CD4-positive, alpha-beta T cell (primary cell): ENCODE data around the gene PTPRK. TPM values are rescaled to one million over a fixed set of nuclear protein-coding genes. Genes with fewer than 3 reads are reported as not detected.

Experiments
- ATAC-seq: fragments of 200-7000 bp; cut with Tn5 transposase; one replicate; pipeline ENCODE4 v1.10.0; 2022; ENCODE audit warnings: mild to moderate bottlenecking; ENCODE audit not compliant: poor library complexity
- CTCF ChIA-PET: fragments of 350-600 bp; sonication (Branson Sonifier 250); formaldehyde crosslinking; loops from one replicate; lab custom pipeline; 2021; ENCODE audit warnings: antibody characterized with exemption, inconsistent platforms; lab: Charles Lee
- POLR2A ChIA-PET: fragments of 350-600 bp; sonication (Branson Sonifier 250); formaldehyde crosslinking; loops from one replicate; lab custom pipeline; 2021; ENCODE audit warnings: antibody characterized with exemption, inconsistent platforms; lab: Charles Lee
- DNase-seq, 14 experiments: peaks; one replicate each; pipeline ENCODE4 v3.0.0-alpha.2; 2013 to 2020; ENCODE audit warnings: mixed read lengths in 2 of 14
- H3K27ac ChIP-seq, 2 donors: one replicate each; pipeline versions ENCODE4 v1.5.1 to v1.7.0; 2013; ENCODE audit warnings: low read length in 2 of 2, low read depth in 1 of 2, mild to moderate bottlenecking in 1 of 2
- H3K27me3 ChIP-seq, 2 experiments: 1 replicate in 1 of 2; 2 replicates in 1 of 2; pipeline versions ENCODE4 v1.6.1 to v1.7.0; 2013; ENCODE audit warnings: low read length in 2 of 2, control low read depth in 1 of 2, mild to moderate bottlenecking in 1 of 2, moderate library complexity in 1 of 2; ENCODE audit not compliant: insufficient read depth in 2 of 2, control insufficient read depth in 1 of 2
- H3K36me3 ChIP-seq: one replicate; pipeline ENCODE4 v1.6.1; 2013; ENCODE audit warnings: low read length, control low read depth; ENCODE audit not compliant: insufficient read depth
- H3K4me1 ChIP-seq: one replicate; pipeline ENCODE4 v1.6.1; 2013; ENCODE audit warnings: low read length, control low read depth; ENCODE audit not compliant: insufficient read depth
- H3K4me3 ChIP-seq: one replicate; pipeline ENCODE4 v1.5.1; 2013; ENCODE audit warnings: mild to moderate bottlenecking, low read length, moderate library complexity
- H3K9me3 ChIP-seq, 2 experiments: 1 replicate in 1 of 2; 2 replicates in 1 of 2; pipeline versions ENCODE4 v1.6.1 to v1.7.0; 2013; ENCODE audit warnings: low read length in 2 of 2, mild to moderate bottlenecking in 2 of 2, control low read depth in 1 of 2, moderate library complexity in 1 of 2; ENCODE audit not compliant: control insufficient read depth in 1 of 2, insufficient read depth in 1 of 2
- H3K27ac Mint-ChIP-seq: one replicate; pipeline ENCODE4 v1.8.0; 2020; ENCODE audit warnings: mixed read lengths
- H3K27me3 Mint-ChIP-seq: one replicate; pipeline ENCODE4 v1.8.0; 2021; ENCODE audit warnings: mixed read lengths
- H3K36me3 Mint-ChIP-seq: one replicate; pipeline ENCODE4 v1.8.0; 2021; ENCODE audit warnings: low read depth, mixed read lengths
- H3K4me1 Mint-ChIP-seq: one replicate; pipeline ENCODE4 v1.8.0; 2021; ENCODE audit warnings: low read depth, mixed read lengths
- H3K4me3 Mint-ChIP-seq: one replicate; pipeline ENCODE4 v1.8.0; 2020; ENCODE audit warnings: mild to moderate bottlenecking, mixed read lengths
- H3K9me3 Mint-ChIP-seq: one replicate; pipeline ENCODE4 v1.8.0; 2020; ENCODE audit warnings: mixed read lengths
- intact Hi-C, 2 experiments: fragments of 100-400 bp; cut with DNase I in 1 of 2; cut with micrococcal nuclease in 1 of 2; formaldehyde crosslinking; loops; one replicate each; pipeline versions ENCODE4 v1.15.1 to v1.9.0; 2023 to 2025; cut with DNase I, micrococcal nuclease
- total RNA-seq, 174 experiments: library from RNA in 2 of 174; stranded (reverse) in 2 of 174; gene quantifications; one replicate each; pipeline ENCODE4 v1.2.3 and lab custom pipeline; 2021 to 2026
- TF ChIP-seq, protein P1 (sequence below): fragments of 200-600 bp; IDR thresholded peaks from one replicate; pipeline ENCODE4 v1.8.0; 2022; ENCODE audit warnings: antibody characterized with exemption, mild to moderate bottlenecking

The PTPRK gene
- total RNA-seq, 2 experiments from 2014 or later = 8.4 to 10.3 TPM

DNA sequence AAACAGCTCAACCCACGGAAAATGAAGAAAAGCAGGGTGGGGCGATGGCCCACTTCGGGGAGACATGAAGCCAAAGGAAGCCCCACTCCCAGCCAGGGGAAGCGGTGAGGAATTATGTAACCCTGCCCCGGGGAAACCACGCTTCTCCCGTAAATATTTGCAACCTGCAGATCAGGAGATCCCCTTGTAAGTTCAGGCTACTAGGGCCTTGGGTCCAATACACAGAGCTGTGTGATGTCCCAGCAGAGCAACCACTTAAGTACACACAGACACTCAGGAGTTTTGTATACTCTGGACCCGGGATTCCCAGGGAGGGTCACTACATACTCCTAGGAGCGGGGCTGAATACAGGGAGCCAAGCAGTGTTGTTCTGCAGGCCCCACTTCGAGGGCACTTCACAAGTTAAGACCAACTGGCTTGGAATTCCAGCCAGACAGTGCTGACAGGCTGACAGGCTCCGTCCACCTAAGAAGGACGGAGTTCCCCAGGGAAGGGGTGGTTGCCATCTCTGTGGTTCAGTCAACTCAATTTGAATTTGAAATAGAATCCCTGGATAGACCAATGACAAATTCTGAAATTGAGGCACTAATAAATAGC lies 318.1 kb downstream of the PTPRK start:
- TF ChIP-seq, protein P1, sequence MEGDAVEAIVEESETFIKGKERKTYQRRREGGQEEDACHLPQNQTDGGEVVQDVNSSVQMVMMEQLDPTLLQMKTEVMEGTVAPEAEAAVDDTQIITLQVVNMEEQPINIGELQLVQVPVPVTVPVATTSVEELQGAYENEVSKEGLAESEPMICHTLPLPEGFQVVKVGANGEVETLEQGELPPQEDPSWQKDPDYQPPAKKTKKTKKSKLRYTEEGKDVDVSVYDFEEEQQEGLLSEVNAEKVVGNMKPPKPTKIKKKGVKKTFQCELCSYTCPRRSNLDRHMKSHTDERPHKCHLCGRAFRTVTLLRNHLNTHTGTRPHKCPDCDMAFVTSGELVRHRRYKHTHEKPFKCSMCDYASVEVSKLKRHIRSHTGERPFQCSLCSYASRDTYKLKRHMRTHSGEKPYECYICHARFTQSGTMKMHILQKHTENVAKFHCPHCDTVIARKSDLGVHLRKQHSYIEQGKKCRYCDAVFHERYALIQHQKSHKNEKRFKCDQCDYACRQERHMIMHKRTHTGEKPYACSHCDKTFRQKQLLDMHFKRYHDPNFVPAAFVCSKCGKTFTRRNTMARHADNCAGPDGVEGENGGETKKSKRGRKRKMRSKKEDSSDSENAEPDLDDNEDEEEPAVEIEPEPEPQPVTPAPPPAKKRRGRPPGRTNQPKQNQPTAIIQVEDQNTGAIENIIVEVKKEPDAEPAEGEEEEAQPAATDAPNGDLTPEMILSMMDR = no peak
- Histone ChIP-seq H3K27ac (no peak overlapping the region), H3K4me1 (no peaks in the 10 kb centered on the region), H3K4me3 (no peak overlapping the region), H3K9me3 (no peaks in the 10 kb centered on the region), H3K27me3 (no peaks in the 10 kb centered on the region), H3K36me3 (no peaks in the 10 kb centered on the region)
- DNase-seq (no peak), ATAC-seq (no peak)
- ChIA-PET CTCF (no interaction called here), POLR2A (no interaction called here)
- Mint-ChIP-seq H3K4me1 (no peaks in the 10 kb centered on the region), H3K27ac (no peak overlapping the region), H3K9me3 (no peaks in the 10 kb centered on the region), H3K27me3 (no peaks in the 10 kb centered on the region), H3K36me3 (no peaks in the 10 kb centered on the region), H3K4me3 (no peak overlapping the region)
- intact Hi-C loops = no loop called here

DNA sequence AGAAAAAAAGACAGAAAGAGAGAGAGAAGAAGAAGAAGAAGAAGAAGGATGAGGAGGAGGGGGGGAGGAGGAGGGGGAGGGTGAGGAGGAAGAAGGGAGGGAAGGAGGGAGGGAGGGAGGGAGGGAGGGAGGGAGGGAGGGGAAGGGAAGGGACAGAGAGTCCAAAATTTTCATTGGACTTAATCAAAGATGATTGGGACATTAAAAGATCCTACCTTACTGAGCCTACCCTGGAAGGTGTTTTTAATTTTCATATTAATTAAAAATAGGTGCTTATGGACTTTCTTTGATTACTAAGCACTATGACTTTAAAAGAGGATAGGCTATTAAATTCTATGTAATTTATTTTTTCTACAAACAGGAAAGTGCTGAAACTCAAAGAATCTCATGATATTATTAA lies 319.6 kb downstream of the PTPRK start:
- Mint-ChIP-seq H3K4me1 (no peaks in the 10 kb centered on the region), H3K27ac (no peak overlapping the region), H3K27me3 (no peaks in the 10 kb centered on the region), H3K4me3 (no peak overlapping the region), H3K9me3 (no peaks in the 10 kb centered on the region), H3K36me3 (no peaks in the 10 kb centered on the region)
- TF ChIP-seq, protein P1 = no peak
- Histone ChIP-seq H3K36me3 (no peaks in the 10 kb centered on the region), H3K4me1 (no peaks in the 10 kb centered on the region), H3K27ac (no peak overlapping the region), H3K4me3 (no peak overlapping the region), H3K27me3 (no peaks in the 10 kb centered on the region), H3K9me3 (no peaks in the 10 kb centered on the region)
- ATAC-seq (no peak), DNase-seq (no peak)
- intact Hi-C loops = no loop called here
- ChIA-PET CTCF (interaction anchor here (1.3 kb wide), 1 partner anchor 10 kb away, joined by 3 read pairs; no protein-coding TSS in a partner anchor), POLR2A (no interaction called here)

DNA sequence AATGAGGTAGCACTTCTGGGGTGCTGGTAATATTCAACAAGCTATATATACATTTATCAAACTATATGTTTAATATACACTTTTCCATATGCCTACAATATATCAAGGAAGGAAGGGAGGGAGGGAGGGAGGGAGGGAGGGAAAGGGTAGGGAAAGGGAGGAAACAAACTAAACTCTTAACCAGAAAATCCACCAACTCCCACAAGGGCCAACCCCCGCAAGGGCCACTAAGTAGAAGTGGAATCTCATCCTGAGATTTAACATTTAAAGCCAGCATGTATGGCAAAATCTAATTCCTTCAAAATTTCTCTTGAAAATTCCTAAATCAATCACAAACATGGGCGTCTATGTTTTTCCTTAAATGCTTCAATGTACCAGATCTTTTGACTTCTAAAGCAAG lies 320.9 kb downstream of the PTPRK start:
- no peaks in the 10 kb centered on the region for H3K36me3 Mint-ChIP-seq
- TF ChIP-seq, protein P1 = no peak
- Histone ChIP-seq H3K4me3 (no peak overlapping the region), H3K36me3 (no peaks in the 10 kb centered on the region), H3K27ac (no peak overlapping the region), H3K27me3 (no peaks in the 10 kb centered on the region), H3K9me3 (no peaks in the 10 kb centered on the region), H3K4me1 (no peaks in the 10 kb centered on the region)
- intact Hi-C loops = no loop called here
- ATAC-seq (no peak), DNase-seq (no peak)
- H3K4me1 Mint-ChIP-seq = no peaks in the 10 kb centered on the region
- ChIA-PET CTCF (interaction anchor here (1.3 kb wide), 1 partner anchor 11 kb away, joined by 3 read pairs; no protein-coding TSS in a partner anchor), POLR2A (no interaction called here)
- H3K27me3 Mint-ChIP-seq = no peaks in the 10 kb centered on the region
- no peak overlapping the region for H3K4me3 Mint-ChIP-seq
- no peak overlapping the region for H3K27ac Mint-ChIP-seq
- no peaks in the 10 kb centered on the region for H3K9me3 Mint-ChIP-seq
